Measurements from ENCODE around the gene CNKSR3.

Gene CNKSR3

GRCh38 chr6:154474648-154475428 is 35.6 kb downstream of the CNKSR3 start:
- no peak for TF ChIP-seq CTCF (IDR thresholded peaks at IDR 0.05; ENCODE audit: low read depth, low read length, missing control alignments)
- no peak overlapping the region for H3K4me3 ChIP-seq (ENCODE audit: low read depth, low read length)
- DNase-seq (ENCODE audit: low read depth) = no peak

- no peak for DNase-seq (ENCODE audit: low read depth)
- no peak overlapping the region for H3K4me3 ChIP-seq (ENCODE audit: low read depth, low read length)
- TF ChIP-seq CTCF (IDR thresholded peaks at IDR 0.05; ENCODE audit: low read depth, low read length, missing control alignments) = no peak
Observed at GRCh38 chr6:154473324-154473723, 37.2 kb downstream of the CNKSR3 start.

GRCh38 chr6:154471609-154472362 is 38.7 kb downstream of the CNKSR3 start:
- DNase-seq (ENCODE audit: low read depth) = no peak
- H3K4me3 ChIP-seq (ENCODE audit: low read depth, low read length) = no peak overlapping the region
- TF ChIP-seq CTCF (IDR thresholded peaks at IDR 0.05; ENCODE audit: low read depth, low read length, missing control alignments) = no peak

- H3K4me3 ChIP-seq (ENCODE audit: low read depth, low read length) = no peak overlapping the region
- no peak for DNase-seq (ENCODE audit: low read depth)
- TF ChIP-seq CTCF (IDR thresholded peaks at IDR 0.05; ENCODE audit: low read depth, low read length, missing control alignments) = no peak
Observed at GRCh38 chr6:154469306-154469935, 41.1 kb downstream of the CNKSR3 start.

- no peak for DNase-seq (ENCODE audit: low read depth)
- no peak for TF ChIP-seq CTCF (IDR thresholded peaks at IDR 0.05; ENCODE audit: low read depth, low read length, missing control alignments)
- H3K4me3 ChIP-seq (ENCODE audit: low read depth, low read length) = no peak overlapping the region
Observed at GRCh38 chr6:154468760-154469159, 41.7 kb downstream of the CNKSR3 start.

GRCh38 chr6:154466971-154467679 is 43.4 kb downstream of the CNKSR3 start:
- no peak for DNase-seq (ENCODE audit: low read depth)
- TF ChIP-seq CTCF (IDR thresholded peaks at IDR 0.05; ENCODE audit: low read depth, low read length, missing control alignments) = no peak
- H3K4me3 ChIP-seq (ENCODE audit: low read depth, low read length) = no peak overlapping the region
